Measurements from ENCODE around the gene DGUOK.

- TF ChIP-seq POLR2A (IDR thresholded peaks at IDR 0.05; ENCODE audit: low read depth, low read length): no peak
- TF ChIP-seq TAF1 (IDR thresholded peaks at IDR 0.05; ENCODE audit: low read depth, low read length): no peak
Observed at GRCh38 chr2:73901143-73901542, 25.5 kb upstream of the DGUOK start.

Measured in GM12891 (cell line).